ENCODE data around the gene DCST1.

- no peak for TF ChIP-seq POLR2AphosphoS5 (IDR thresholded peaks at IDR 0.05; ENCODE audit: low read depth, low read length)
- TF ChIP-seq SPI1 (IDR thresholded peaks at IDR 0.05; ENCODE audit: low read depth, low read length), result no peak
- no peak for TF ChIP-seq POLR2A (IDR thresholded peaks at IDR 0.05; ENCODE audit: low read depth, low read length)
- no peak for TF ChIP-seq TAF1 (IDR thresholded peaks at IDR 0.05; ENCODE audit: low read depth, low read length)
These were observed 9.3 kb upstream of the DCST1 start for GRCh38 chr1:155024315-155024714.

Data from GM12891 (cell line).